HEK293 (cell line): ENCODE results near the gene ASIC3.

Source experiments
- CTCF ChIA-PET: fragments of 350-600 bp; formaldehyde crosslinking; extraction: SDS; loops from one replicate; lab custom pipeline; 2021; ENCODE audit warnings: antibody characterized with exemption; lab: Yijun Ruan, JAX
- POLR2A ChIA-PET: fragments of 300-600 bp; formaldehyde crosslinking; extraction: SDS; loops from one replicate; lab custom pipeline; 2020; ENCODE audit warnings: antibody characterized with exemption, inconsistent platforms; lab: Yijun Ruan, JAX
- H3K27ac ChIP-seq: fragments of 200-500 bp; sonication (Bioruptor generic); 2 replicates; pipeline ENCODE4 v1.5.1; 2014; ENCODE audit warnings: low read depth, low read length, control low read depth, inconsistent platforms; ENCODE audit errors: extremely low read depth
- H3K36me3 ChIP-seq, 2 experiments: fragments of 200-500 bp in 1 of 2; sonication (Bioruptor generic) in 1 of 2; 1 replicate in 1 of 2; 2 replicates in 1 of 2; pipeline ENCODE4 v1.5.1; 2014 to 2017; ENCODE audit warnings: inconsistent platforms in 2 of 2, low read length in 2 of 2; ENCODE audit not compliant: control insufficient read depth in 2 of 2, insufficient read depth in 1 of 2
- H3K4me1 ChIP-seq: fragments of 200-500 bp; sonication (Bioruptor generic); 2 replicates; pipeline ENCODE4 v1.5.1; 2014; ENCODE audit warnings: mild to moderate bottlenecking, low read length, inconsistent platforms; ENCODE audit not compliant: control insufficient read depth, insufficient read depth
- H3K4me3 ChIP-seq: 2 replicates; pipeline ENCODE4 v1.5.1; 2011; ENCODE audit warnings: low read depth, mild to moderate bottlenecking, control low read depth, low read length, moderate library complexity
- H3K9me3 ChIP-seq: fragments of 200-500 bp; sonication (Bioruptor generic); 2 replicates; pipeline ENCODE4 v1.5.1; 2014; ENCODE audit warnings: low read depth, low read length, inconsistent platforms; ENCODE audit not compliant: control insufficient read depth, insufficient read depth
- FEZF1 ChIP-seq: fragments of 450-650 bp; formaldehyde crosslinking; IDR thresholded peaks from 2 replicates; pipeline ENCODE4 v1.5.1; 2016; ENCODE audit warnings: missing biosample characterization, missing genetic modification characterization
- KLF1 ChIP-seq: fragments of 450-650 bp; formaldehyde crosslinking; IDR thresholded peaks from 2 replicates; pipeline ENCODE4 v1.5.1; 2016; ENCODE audit warnings: missing biosample characterization, missing genetic modification characterization
- KLF7 ChIP-seq: fragments of 450-650 bp; formaldehyde crosslinking; IDR thresholded peaks from 2 replicates; pipeline ENCODE4 v1.5.1; 2016; ENCODE audit warnings: missing biosample characterization, missing genetic modification characterization, borderline replicate concordance
- SP3 ChIP-seq: fragments of 450-650 bp; formaldehyde crosslinking; IDR thresholded peaks from 2 replicates; pipeline ENCODE4 v1.5.1; 2016; ENCODE audit warnings: missing biosample characterization, missing genetic modification characterization
- ZEB2 ChIP-seq: fragments of 450-650 bp; formaldehyde crosslinking; IDR thresholded peaks from 2 replicates; pipeline ENCODE4 v1.5.1; 2016; ENCODE audit warnings: missing biosample characterization, missing genetic modification characterization
- ZIC2 ChIP-seq: fragments of 450-650 bp; formaldehyde crosslinking; IDR thresholded peaks from 2 replicates; pipeline ENCODE4 v1.5.1; 2016; ENCODE audit warnings: missing biosample characterization, missing genetic modification characterization
- ZNF2 ChIP-seq: fragments of 450-650 bp; formaldehyde crosslinking; IDR thresholded peaks from 2 replicates; pipeline ENCODE4 v1.5.1; 2016; ENCODE audit warnings: missing biosample characterization, missing genetic modification characterization
- ZNF335 ChIP-seq: fragments of 450-650 bp; formaldehyde crosslinking; conservative IDR thresholded peaks from 2 replicates; pipeline ENCODE4 v1.5.1; 2016; ENCODE audit warnings: missing biosample characterization, missing genetic modification characterization
- ZNF423 ChIP-seq: fragments of 450-650 bp; formaldehyde crosslinking; IDR thresholded peaks from 2 replicates; pipeline ENCODE4 v1.5.1; 2016; ENCODE audit warnings: missing biosample characterization, missing genetic modification characterization
- ZNF529 ChIP-seq: fragments of 450-650 bp; formaldehyde crosslinking; IDR thresholded peaks from 2 replicates; pipeline ENCODE4 v1.5.1; 2017; ENCODE audit warnings: missing genetic modification characterization, missing biosample characterization; ENCODE audit not compliant: insufficient replicate concordance
- ZNF658 ChIP-seq: fragments of 450-650 bp; formaldehyde crosslinking; IDR thresholded peaks from 2 replicates; pipeline ENCODE4; 2016; ENCODE audit warnings: missing biosample characterization, missing genetic modification characterization
- TF ChIP-seq, protein P1 (sequence below): fragments of 450-650 bp; formaldehyde crosslinking; IDR thresholded peaks from 2 replicates; pipeline ENCODE4 v1.5.1; 2016; ENCODE audit warnings: missing biosample characterization, missing genetic modification characterization
- TF ChIP-seq, protein P2 (sequence below): fragments of 450-650 bp; formaldehyde crosslinking; IDR thresholded peaks from 2 replicates; pipeline ENCODE4 v1.5.1; 2016; ENCODE audit warnings: missing biosample characterization, missing genetic modification characterization, borderline replicate concordance
- TF ChIP-seq, protein P3 (sequence below): fragments of 450-650 bp; formaldehyde crosslinking; IDR thresholded peaks from 2 replicates; pipeline ENCODE4 v1.5.1; 2016; ENCODE audit warnings: missing biosample characterization, missing genetic modification characterization
- TF ChIP-seq, protein P4 (sequence below): fragments of 450-650 bp; formaldehyde crosslinking; IDR thresholded peaks from 2 replicates; pipeline ENCODE4 v1.5.1; 2016; ENCODE audit warnings: missing biosample characterization, missing genetic modification characterization
- TF ChIP-seq, protein P5 (sequence below): fragments of 450-650 bp; formaldehyde crosslinking; IDR thresholded peaks from 2 replicates; pipeline ENCODE4 v1.5.1; 2016; ENCODE audit warnings: missing biosample characterization, missing genetic modification characterization

ASIC3 gene

DNA sequence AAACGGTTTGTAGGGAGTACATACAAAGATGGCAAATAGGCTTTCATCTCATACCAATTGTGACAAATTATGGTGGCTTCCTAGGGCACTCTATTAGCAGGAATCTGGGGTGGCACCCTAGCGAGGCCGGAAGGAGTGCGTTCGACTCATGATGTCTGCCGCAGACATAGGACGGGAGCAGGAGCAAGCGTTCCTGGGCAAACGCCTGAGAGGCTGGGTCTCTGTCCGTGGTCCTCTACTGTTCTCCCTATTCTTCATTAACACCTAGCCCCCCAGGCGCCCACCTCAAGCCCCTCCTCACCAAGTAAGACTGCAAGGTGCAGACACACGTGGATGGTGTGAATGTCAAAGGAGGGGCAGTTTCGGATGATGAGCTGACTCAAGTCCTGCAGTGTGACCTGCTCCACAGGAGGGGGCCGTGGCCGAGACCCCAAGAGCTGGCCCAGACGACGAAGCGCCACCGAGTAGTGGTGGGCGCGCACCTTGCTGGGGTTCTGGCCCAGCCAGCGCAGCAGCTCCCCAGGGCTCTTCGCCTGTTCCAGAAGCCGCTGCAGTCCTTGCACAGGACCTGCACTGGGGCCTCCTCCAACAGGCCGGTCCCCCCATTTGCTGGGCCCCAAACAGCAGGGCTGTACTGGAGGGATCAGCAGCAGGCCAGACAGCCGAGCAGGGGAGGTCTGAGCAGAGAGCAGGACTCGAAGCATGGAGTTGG lies 31.0 kb downstream of the ASIC3 start (continued):
- TF ChIP-seq, protein P1, sequence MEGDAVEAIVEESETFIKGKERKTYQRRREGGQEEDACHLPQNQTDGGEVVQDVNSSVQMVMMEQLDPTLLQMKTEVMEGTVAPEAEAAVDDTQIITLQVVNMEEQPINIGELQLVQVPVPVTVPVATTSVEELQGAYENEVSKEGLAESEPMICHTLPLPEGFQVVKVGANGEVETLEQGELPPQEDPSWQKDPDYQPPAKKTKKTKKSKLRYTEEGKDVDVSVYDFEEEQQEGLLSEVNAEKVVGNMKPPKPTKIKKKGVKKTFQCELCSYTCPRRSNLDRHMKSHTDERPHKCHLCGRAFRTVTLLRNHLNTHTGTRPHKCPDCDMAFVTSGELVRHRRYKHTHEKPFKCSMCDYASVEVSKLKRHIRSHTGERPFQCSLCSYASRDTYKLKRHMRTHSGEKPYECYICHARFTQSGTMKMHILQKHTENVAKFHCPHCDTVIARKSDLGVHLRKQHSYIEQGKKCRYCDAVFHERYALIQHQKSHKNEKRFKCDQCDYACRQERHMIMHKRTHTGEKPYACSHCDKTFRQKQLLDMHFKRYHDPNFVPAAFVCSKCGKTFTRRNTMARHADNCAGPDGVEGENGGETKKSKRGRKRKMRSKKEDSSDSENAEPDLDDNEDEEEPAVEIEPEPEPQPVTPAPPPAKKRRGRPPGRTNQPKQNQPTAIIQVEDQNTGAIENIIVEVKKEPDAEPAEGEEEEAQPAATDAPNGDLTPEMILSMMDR (tag by site-specific recombination): no peak
- TF ChIP-seq FEZF1 (tag by site-specific recombination): no peak

DNA sequence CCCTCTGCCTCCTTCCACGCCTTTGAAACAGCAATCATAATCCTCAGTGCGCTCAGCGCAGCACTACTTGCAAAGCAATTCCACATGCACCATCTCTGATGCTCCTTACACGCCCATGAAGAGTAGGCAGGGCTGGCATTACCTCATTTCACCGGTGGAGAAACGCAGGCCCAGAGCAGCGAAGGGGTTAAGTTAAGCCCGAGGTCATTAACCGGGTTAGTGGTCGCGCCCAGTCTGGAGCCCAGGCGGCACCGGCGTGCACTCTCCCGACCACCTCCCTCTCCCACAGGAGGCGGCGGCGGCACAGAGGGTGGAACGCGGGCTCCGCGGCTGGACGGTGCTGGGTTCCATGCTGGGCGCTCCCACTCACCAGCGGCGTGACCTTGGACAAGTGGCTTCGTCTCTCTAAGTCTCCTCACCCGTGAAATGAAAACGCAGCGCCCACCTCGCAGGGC lies 31.8 kb downstream of the ASIC3 start:
- Histone ChIP-seq H3K27ac (peak overlapping the region; percentile 75), H3K4me3 (peak overlapping the region; percentile 89), H3K9me3 (no peaks in the 10 kb centered on the region), H3K36me3 (peaks cover 0 to 44% of the 10 kb centered on the region in 2 experiments; a peak in 1 of 3 replicates), H3K4me1 (peaks cover 7% of the 10 kb centered on the region; the same call in 1 of the 2 replicates)
- POLR2A ChIA-PET: interaction anchor here (0.6 to 4.8 kb wide), 16 partner anchors 8 to 147 kb away, joined by 3 to 22 read pairs (median 6); partner anchors contain the start of genes ABCB8, ABCF2 and CDK5
- CTCF ChIA-PET: interaction anchor here (0.6 to 1.6 kb wide), 2 partner anchors 17 to 31 kb away, joined by 3 to 8 read pairs; no protein-coding TSS in a partner anchor
- TF ChIP-seq KLF1 (tag by site-specific recombination) (peak; percentile 89), KLF7 (peak; percentile 73), SP3 (tag by site-specific recombination) (peak; percentile 56; the same call in 1 of the 2 replicates), ZNF2 (peak; percentile 50; the same call in 1 of the 2 replicates), ZNF335 (tag by site-specific recombination) (peak; percentile 53), ZNF423 (tag by site-specific recombination) (0 out of 2 replicates have a peak, but pooled peaks have one; percentile 8), ZEB2 (tag by site-specific recombination) (peak; percentile 77), ZIC2 (peak; percentile 40; the same call in 1 of the 2 replicates), ZNF658 (tag by site-specific recombination) (no peak), ZNF529 (no peak)
- TF ChIP-seq, protein P2, sequence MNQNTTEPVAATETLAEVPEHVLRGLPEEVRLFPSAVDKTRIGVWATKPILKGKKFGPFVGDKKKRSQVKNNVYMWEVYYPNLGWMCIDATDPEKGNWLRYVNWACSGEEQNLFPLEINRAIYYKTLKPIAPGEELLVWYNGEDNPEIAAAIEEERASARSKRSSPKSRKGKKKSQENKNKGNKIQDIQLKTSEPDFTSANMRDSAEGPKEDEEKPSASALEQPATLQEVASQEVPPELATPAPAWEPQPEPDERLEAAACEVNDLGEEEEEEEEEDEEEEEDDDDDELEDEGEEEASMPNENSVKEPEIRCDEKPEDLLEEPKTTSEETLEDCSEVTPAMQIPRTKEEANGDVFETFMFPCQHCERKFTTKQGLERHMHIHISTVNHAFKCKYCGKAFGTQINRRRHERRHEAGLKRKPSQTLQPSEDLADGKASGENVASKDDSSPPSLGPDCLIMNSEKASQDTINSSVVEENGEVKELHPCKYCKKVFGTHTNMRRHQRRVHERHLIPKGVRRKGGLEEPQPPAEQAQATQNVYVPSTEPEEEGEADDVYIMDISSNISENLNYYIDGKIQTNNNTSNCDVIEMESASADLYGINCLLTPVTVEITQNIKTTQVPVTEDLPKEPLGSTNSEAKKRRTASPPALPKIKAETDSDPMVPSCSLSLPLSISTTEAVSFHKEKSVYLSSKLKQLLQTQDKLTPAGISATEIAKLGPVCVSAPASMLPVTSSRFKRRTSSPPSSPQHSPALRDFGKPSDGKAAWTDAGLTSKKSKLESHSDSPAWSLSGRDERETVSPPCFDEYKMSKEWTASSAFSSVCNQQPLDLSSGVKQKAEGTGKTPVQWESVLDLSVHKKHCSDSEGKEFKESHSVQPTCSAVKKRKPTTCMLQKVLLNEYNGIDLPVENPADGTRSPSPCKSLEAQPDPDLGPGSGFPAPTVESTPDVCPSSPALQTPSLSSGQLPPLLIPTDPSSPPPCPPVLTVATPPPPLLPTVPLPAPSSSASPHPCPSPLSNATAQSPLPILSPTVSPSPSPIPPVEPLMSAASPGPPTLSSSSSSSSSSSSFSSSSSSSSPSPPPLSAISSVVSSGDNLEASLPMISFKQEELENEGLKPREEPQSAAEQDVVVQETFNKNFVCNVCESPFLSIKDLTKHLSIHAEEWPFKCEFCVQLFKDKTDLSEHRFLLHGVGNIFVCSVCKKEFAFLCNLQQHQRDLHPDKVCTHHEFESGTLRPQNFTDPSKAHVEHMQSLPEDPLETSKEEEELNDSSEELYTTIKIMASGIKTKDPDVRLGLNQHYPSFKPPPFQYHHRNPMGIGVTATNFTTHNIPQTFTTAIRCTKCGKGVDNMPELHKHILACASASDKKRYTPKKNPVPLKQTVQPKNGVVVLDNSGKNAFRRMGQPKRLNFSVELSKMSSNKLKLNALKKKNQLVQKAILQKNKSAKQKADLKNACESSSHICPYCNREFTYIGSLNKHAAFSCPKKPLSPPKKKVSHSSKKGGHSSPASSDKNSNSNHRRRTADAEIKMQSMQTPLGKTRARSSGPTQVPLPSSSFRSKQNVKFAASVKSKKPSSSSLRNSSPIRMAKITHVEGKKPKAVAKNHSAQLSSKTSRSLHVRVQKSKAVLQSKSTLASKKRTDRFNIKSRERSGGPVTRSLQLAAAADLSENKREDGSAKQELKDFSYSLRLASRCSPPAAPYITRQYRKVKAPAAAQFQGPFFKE (tag by site-specific recombination): 0 out of 2 replicates have a peak, but pooled peaks have one; percentile 38
- TF ChIP-seq, protein P1 (tag by site-specific recombination): 0 out of 2 replicates have a peak, but pooled peaks have one; percentile 20
- TF ChIP-seq, protein P3, sequence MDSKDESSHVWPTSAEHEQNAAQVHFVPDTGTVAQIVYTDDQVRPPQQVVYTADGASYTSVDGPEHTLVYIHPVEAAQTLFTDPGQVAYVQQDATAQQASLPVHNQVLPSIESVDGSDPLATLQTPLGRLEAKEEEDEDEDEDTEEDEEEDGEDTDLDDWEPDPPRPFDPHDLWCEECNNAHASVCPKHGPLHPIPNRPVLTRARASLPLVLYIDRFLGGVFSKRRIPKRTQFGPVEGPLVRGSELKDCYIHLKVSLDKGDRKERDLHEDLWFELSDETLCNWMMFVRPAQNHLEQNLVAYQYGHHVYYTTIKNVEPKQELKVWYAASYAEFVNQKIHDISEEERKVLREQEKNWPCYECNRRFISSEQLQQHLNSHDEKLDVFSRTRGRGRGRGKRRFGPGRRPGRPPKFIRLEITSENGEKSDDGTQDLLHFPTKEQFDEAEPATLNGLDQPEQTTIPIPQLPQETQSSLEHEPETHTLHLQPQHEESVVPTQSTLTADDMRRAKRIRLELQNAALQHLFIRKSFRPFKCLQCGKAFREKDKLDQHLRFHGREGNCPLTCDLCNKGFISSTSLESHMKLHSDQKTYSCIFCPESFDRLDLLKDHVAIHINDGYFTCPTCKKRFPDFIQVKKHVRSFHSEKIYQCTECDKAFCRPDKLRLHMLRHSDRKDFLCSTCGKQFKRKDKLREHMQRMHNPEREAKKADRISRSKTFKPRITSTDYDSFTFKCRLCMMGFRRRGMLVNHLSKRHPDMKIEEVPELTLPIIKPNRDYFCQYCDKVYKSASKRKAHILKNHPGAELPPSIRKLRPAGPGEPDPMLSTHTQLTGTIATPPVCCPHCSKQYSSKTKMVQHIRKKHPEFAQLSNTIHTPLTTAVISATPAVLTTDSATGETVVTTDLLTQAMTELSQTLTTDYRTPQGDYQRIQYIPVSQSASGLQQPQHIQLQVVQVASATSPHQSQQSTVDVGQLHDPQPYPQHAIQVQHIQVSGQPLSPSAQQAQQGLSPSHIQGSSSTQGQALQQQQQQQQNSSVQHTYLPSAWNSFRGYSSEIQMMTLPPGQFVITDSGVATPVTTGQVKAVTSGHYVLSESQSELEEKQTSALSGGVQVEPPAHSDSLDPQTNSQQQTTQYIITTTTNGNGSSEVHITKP (tag by site-specific recombination): 0 out of 2 replicates have a peak, but pooled peaks have one; percentile 60
- TF ChIP-seq, protein P4, sequence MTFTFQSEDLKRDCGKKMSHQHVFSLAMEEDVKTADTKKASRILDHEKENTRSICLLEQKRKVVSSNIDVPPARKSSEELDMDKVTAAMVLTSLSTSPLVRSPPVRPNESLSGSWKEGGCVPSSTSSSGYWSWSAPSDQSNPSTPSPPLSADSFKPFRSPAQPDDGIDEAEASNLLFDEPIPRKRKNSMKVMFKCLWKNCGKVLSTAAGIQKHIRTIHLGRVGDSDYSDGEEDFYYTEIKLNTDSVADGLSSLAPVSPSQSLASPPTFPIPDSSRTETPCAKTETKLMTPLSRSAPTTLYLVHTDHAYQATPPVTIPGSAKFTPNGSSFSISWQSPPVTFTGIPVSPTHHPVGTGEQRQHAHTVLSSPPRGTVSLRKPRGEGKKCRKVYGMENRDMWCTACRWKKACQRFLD (tag by site-specific recombination): no peak
- TF ChIP-seq, protein P5, sequence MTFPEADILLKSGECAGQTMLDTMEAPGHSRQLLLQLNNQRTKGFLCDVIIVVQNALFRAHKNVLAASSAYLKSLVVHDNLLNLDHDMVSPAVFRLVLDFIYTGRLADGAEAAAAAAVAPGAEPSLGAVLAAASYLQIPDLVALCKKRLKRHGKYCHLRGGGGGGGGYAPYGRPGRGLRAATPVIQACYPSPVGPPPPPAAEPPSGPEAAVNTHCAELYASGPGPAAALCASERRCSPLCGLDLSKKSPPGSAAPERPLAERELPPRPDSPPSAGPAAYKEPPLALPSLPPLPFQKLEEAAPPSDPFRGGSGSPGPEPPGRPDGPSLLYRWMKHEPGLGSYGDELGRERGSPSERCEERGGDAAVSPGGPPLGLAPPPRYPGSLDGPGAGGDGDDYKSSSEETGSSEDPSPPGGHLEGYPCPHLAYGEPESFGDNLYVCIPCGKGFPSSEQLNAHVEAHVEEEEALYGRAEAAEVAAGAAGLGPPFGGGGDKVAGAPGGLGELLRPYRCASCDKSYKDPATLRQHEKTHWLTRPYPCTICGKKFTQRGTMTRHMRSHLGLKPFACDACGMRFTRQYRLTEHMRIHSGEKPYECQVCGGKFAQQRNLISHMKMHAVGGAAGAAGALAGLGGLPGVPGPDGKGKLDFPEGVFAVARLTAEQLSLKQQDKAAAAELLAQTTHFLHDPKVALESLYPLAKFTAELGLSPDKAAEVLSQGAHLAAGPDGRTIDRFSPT (tag by site-specific recombination): peak; percentile 79
